Endothelial cell of umbilical vein (primary cell): ENCODE measurements around the gene LAMB3. TPM values are rescaled to one million over a fixed set of nuclear protein-coding genes. Genes with fewer than 3 reads are reported as not detected.

ENCODE experiments used
- BruUV-seq: library from RNA; stranded (reverse); fragments of 400-500 nt; replicated peaks from 2 replicates; lab custom pipeline; 2021; lab: Mats Ljungman, UMichigan
- CTCF ChIA-PET: fragments of 300-600, 350-600 bp; sonication (Branson Sonifier 250); formaldehyde crosslinking; loops from one replicate; lab custom pipeline; 2021; ENCODE audit warnings: antibody characterized with exemption, inconsistent platforms; lab: Charles Lee
- POLR2A ChIA-PET: fragments of 300-600, 350-600 bp; sonication (Branson Sonifier 250); formaldehyde crosslinking; loops from one replicate; lab custom pipeline; 2021; ENCODE audit warnings: antibody characterized with exemption, inconsistent platforms; lab: Charles Lee
- DNase-seq: peaks from one replicate; pipeline ENCODE4 v3.0.0-alpha.2; 2011; ENCODE audit warnings: low read depth, low spot score
- FAIRE-seq: peaks from 2 replicates; lab custom pipeline; 2011; peaks lifted over from hg19 to GRCh38; lab: Jason Lieb, UNC
- H2AFZ ChIP-seq: 2 replicates; pipeline ENCODE4 v1.6.0; 2012; ENCODE audit warnings: low read depth, low read length, control low read depth, inconsistent platforms
- H3K27ac ChIP-seq: 2 replicates; pipeline ENCODE4 v1.5.1; 2011; ENCODE audit warnings: low read depth, mild to moderate bottlenecking, control low read depth, low read length, moderate library complexity; ENCODE audit not compliant: insufficient read depth
- H3K27me3 ChIP-seq, 2 experiments: 2 replicates each; pipeline versions ENCODE4 v1.6.0 to v1.6.1; 2011; ENCODE audit warnings: low read length in 2 of 2, mixed read lengths in 1 of 2; ENCODE audit not compliant: control insufficient read depth in 2 of 2, insufficient read depth in 2 of 2
- H3K36me3 ChIP-seq, 2 experiments: 2 replicates in 1 of 2; 3 replicates in 1 of 2; pipeline ENCODE4 v1.5.1; 2011; ENCODE audit warnings: low read length in 2 of 2, mild to moderate bottlenecking in 1 of 2, moderate library complexity in 1 of 2; ENCODE audit not compliant: control insufficient read depth in 2 of 2, insufficient read depth in 2 of 2; ENCODE audit errors: extremely low read depth in 1 of 2
- H3K4me1 ChIP-seq: 3 replicates; pipeline ENCODE4 v1.5.1; 2011; ENCODE audit warnings: mild to moderate bottlenecking, low read length; ENCODE audit not compliant: control insufficient read depth, insufficient read depth; ENCODE audit errors: extremely low read depth
- H3K4me2 ChIP-seq: 2 replicates; pipeline ENCODE4 v1.6.1; 2011; ENCODE audit warnings: low read length, control low read depth, mixed read lengths; ENCODE audit not compliant: insufficient read depth
- H3K4me3 ChIP-seq, 3 experiments: fragments of 200-600 bp in 1 of 3; sonication (generic), shearing (Covaris generic) in 1 of 3; replicated peaks in 1 of 3; 2 replicates each; pipeline ENCODE4 v1.5.1; 2011 to 2016; ENCODE audit warnings: control low read depth in 3 of 3, low read length in 3 of 3, mild to moderate bottlenecking in 2 of 3, inconsistent platforms in 1 of 3, low read depth in 1 of 3, moderate library complexity in 1 of 3; ENCODE audit not compliant: insufficient read depth in 1 of 3
- H3K79me2 ChIP-seq: 2 replicates; pipeline ENCODE4 v1.6.0; 2012; ENCODE audit warnings: low read length, inconsistent platforms; ENCODE audit not compliant: control insufficient read depth, insufficient read depth
- H3K9ac ChIP-seq: replicated peaks from 2 replicates; pipeline ENCODE3; 2011; ENCODE audit warnings: low read length, control low read depth; ENCODE audit not compliant: insufficient read depth; ENCODE audit errors: extremely low read depth
- H3K9me1 ChIP-seq: replicated peaks from 3 replicates; pipeline ENCODE4 v1.6.0; 2011; ENCODE audit warnings: mild to moderate bottlenecking, low read length; ENCODE audit not compliant: control insufficient read depth, insufficient read depth; ENCODE audit errors: extremely low read depth
- H3K9me3 ChIP-seq: replicated peaks from 2 replicates; pipeline ENCODE4 v1.5.1; 2012; ENCODE audit warnings: low read length, inconsistent platforms; ENCODE audit not compliant: control insufficient read depth, insufficient read depth
- H4K20me1 ChIP-seq: replicated peaks from 2 replicates; pipeline ENCODE3; 2011; ENCODE audit warnings: mild to moderate bottlenecking, low read length; ENCODE audit not compliant: control insufficient read depth, insufficient read depth; ENCODE audit errors: extremely low read depth
- EZH2 ChIP-seq: IDR thresholded peaks from 2 replicates; pipeline ENCODE4 v1.6.1; 2012; ENCODE audit warnings: borderline replicate concordance, low read depth, mild to moderate bottlenecking, moderate library complexity, low read length, inconsistent platforms; ENCODE audit not compliant: severe bottlenecking
- FOS ChIP-seq: IDR thresholded peaks from 2 replicates; pipeline ENCODE4 v1.6.1; 2011; ENCODE audit warnings: mild to moderate bottlenecking, low read length, moderate library complexity, borderline replicate concordance; ENCODE audit not compliant: insufficient read depth
- GATA2 ChIP-seq: IDR thresholded peaks from 2 replicates; pipeline ENCODE4 v1.7.0; 2011; ENCODE audit warnings: low read depth, mild to moderate bottlenecking, moderate library complexity, mixed read lengths, low read length; ENCODE audit not compliant: insufficient read length, insufficient read depth
- JUN ChIP-seq: IDR thresholded peaks from 2 replicates; pipeline ENCODE4 v1.6.1; 2011; ENCODE audit warnings: borderline replicate concordance, low read depth; ENCODE audit not compliant: insufficient read length, insufficient read depth
- MYC ChIP-seq: IDR thresholded peaks from one replicate; pipeline ENCODE4 v1.6.1; 2011; ENCODE audit warnings: mild to moderate bottlenecking, low read depth, low read length
- POLR2A ChIP-seq: IDR thresholded peaks from 2 replicates; pipeline ENCODE4 v1.6.1; 2012; ENCODE audit warnings: low read depth, mild to moderate bottlenecking, control low read depth, low read length
- POLR2AphosphoS5 ChIP-seq: IDR thresholded peaks from 2 replicates; pipeline ENCODE4 v1.6.1; 2012; ENCODE audit warnings: low read depth, mild to moderate bottlenecking, control low read depth, low read length, moderate library complexity; ENCODE audit not compliant: insufficient read depth
- dilution Hi-C: fragments of 300-500 bp; cut with MboI; formaldehyde crosslinking; loops from one replicate; pipeline ENCODE4 v1.15.0; 2019; ENCODE audit warnings: low sequenced_read_pairs; ENCODE audit not compliant: extremely low pct_ligation_motif_present
- intact Hi-C: fragments of 100-400 bp; cut with micrococcal nuclease; formaldehyde crosslinking; loops from one replicate; pipeline ENCODE4 v1.10.0; 2022
- polyA plus RNA-seq, 4 experiments: library from polyadenylated mRNA; depleted of rRNA in 3 of 4; stranded (reverse) in 3 of 4; unstranded in 1 of 4; fragments of >200 nt; gene quantifications; 2 replicates each; pipeline versions ENCODE4 v1.2.1 to v1.2.3, GENCODE V29; 2011 to 2012; ENCODE audit warnings: missing spikeins in 1 of 4
- total RNA-seq: library from RNA; stranded (reverse); gene quantifications from 2 replicates; pipeline ENCODE4 v1.2.3, GENCODE V29; 2021
- TF ChIP-seq, protein P1 (sequence below): IDR thresholded peaks from 2 replicates; pipeline ENCODE4 v1.6.1; 2011; ENCODE audit not compliant: insufficient read depth, insufficient read length
- TF ChIP-seq, protein P2 (sequence below), 2 donors: IDR thresholded peaks; 1 replicate in 1 of 2; 2 replicates in 1 of 2; pipeline ENCODE4 v1.5.1; 2011; ENCODE audit warnings: low read length in 2 of 2, mild to moderate bottlenecking in 2 of 2, moderate library complexity in 2 of 2, control low read depth in 1 of 2, inconsistent platforms in 1 of 2, low read depth in 1 of 2; ENCODE audit not compliant: insufficient read depth in 1 of 2; ENCODE audit errors: extremely low read depth in 1 of 2

LAMB3 gene
- total and polyA plus RNA-seq, 2 donors (not counting 3 experiments of a cell fraction or from before 2014, with no cell fraction given) = 2.6 to 3.1 TPM

- Histone ChIP-seq H2AFZ (peak overlapping the region; percentile 53), H4K20me1 (no peaks in the 10 kb centered on the region), H3K36me3 (no peaks in the 10 kb centered on the region), H3K4me1 (peaks cover 27% of the 10 kb centered on the region), H3K9me3 (no peaks in the 10 kb centered on the region), H3K9ac (no peak overlapping the region), H3K27me3 (no peaks in the 10 kb centered on the region), H3K27ac (peak overlapping the region; percentile 60), H3K4me3 (no peak overlapping the region), H3K9me1 (no peaks in the 10 kb centered on the region), H3K4me2 (no peak overlapping the region), H3K79me2 (no peaks in the 10 kb centered on the region)
- intact Hi-C loops = loop anchor here (2.0 kb wide), 1 partner anchor 96 kb away; no protein-coding TSS in a partner anchor
- CTCF ChIA-PET = interaction anchor here (1.4 to 2.0 kb wide), 2 partner anchors 24 to 81 kb away, joined by 4 to 15 read pairs; no protein-coding TSS in a partner anchor
- BruUV-seq = no TSS peak
- FAIRE-seq = peak; percentile 94
- dilution Hi-C loops = no loop called here
- POLR2A ChIA-PET = no interaction called here
- TF ChIP-seq JUN = no peak
- peak; percentile 66 for TF ChIP-seq FOS
- peak; percentile 77 for DNase-seq
These were observed 1.1 kb downstream of the LAMB3 start for GRCh38 chr1:209651138-209651587.

GRCh38 chr1:209650454-209650853, 1.8 kb downstream of the LAMB3 start:
- Histone ChIP-seq H3K9ac (no peak overlapping the region), H3K79me2 (no peaks in the 10 kb centered on the region), H3K27ac (peak overlapping the region; percentile 60), H3K27me3 (no peaks in the 10 kb centered on the region), H2AFZ (no peak overlapping the region), H3K4me1 (peaks cover 27% of the 10 kb centered on the region), H3K4me2 (peak overlapping the region; percentile 10), H4K20me1 (no peaks in the 10 kb centered on the region), H3K36me3 (no peaks in the 10 kb centered on the region), H3K9me3 (no peaks in the 10 kb centered on the region), H3K9me1 (no peaks in the 10 kb centered on the region), H3K4me3 (no peak overlapping the region)
- intact Hi-C loops (loop anchor here (2.0 kb wide), 1 partner anchor 96 kb away; no protein-coding TSS in a partner anchor), dilution Hi-C loops (no loop called here)
- ChIA-PET CTCF (interaction anchor here (1.2 to 2.0 kb wide), 5 partner anchors 11 to 85 kb away, joined by 3 to 15 read pairs (median 4); no protein-coding TSS in a partner anchor), POLR2A (no interaction called here)
- no TSS peak for BruUV-seq
- no peak for TF ChIP-seq FOS
- TF ChIP-seq MYC = no peak
- TF ChIP-seq, protein P1, sequence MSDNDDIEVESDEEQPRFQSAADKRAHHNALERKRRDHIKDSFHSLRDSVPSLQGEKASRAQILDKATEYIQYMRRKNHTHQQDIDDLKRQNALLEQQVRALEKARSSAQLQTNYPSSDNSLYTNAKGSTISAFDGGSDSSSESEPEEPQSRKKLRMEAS = no peak
- TF ChIP-seq JUN = no peak
- no peak for TF ChIP-seq EZH2
- TF ChIP-seq GATA2 = no peak
- TF ChIP-seq, protein P2, sequence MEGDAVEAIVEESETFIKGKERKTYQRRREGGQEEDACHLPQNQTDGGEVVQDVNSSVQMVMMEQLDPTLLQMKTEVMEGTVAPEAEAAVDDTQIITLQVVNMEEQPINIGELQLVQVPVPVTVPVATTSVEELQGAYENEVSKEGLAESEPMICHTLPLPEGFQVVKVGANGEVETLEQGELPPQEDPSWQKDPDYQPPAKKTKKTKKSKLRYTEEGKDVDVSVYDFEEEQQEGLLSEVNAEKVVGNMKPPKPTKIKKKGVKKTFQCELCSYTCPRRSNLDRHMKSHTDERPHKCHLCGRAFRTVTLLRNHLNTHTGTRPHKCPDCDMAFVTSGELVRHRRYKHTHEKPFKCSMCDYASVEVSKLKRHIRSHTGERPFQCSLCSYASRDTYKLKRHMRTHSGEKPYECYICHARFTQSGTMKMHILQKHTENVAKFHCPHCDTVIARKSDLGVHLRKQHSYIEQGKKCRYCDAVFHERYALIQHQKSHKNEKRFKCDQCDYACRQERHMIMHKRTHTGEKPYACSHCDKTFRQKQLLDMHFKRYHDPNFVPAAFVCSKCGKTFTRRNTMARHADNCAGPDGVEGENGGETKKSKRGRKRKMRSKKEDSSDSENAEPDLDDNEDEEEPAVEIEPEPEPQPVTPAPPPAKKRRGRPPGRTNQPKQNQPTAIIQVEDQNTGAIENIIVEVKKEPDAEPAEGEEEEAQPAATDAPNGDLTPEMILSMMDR (IDR thresholded peaks at IDR 0.05; ENCODE audit: extremely low read depth in 1 of 2, insufficient read depth in 1 of 2, low read depth in 1 of 2, low read length in 2 of 2) = no peak
- no peak for TF ChIP-seq POLR2A
- no peak for TF ChIP-seq POLR2AphosphoS5
- FAIRE-seq (peak; percentile 75), DNase-seq (no peak)
